Measurements from ENCODE around the gene SLC49A3. TPM values are rescaled to one million over a fixed set of nuclear protein-coding genes. Genes with fewer than 3 reads are reported as not detected.

The SLC49A3 gene
- total and polyA plus RNA-seq, 2 of the 13 experiments (the other 11 are each of a cell fraction or from before 2014, with no cell fraction given), result 0.07 to 0.17 TPM

DNA sequence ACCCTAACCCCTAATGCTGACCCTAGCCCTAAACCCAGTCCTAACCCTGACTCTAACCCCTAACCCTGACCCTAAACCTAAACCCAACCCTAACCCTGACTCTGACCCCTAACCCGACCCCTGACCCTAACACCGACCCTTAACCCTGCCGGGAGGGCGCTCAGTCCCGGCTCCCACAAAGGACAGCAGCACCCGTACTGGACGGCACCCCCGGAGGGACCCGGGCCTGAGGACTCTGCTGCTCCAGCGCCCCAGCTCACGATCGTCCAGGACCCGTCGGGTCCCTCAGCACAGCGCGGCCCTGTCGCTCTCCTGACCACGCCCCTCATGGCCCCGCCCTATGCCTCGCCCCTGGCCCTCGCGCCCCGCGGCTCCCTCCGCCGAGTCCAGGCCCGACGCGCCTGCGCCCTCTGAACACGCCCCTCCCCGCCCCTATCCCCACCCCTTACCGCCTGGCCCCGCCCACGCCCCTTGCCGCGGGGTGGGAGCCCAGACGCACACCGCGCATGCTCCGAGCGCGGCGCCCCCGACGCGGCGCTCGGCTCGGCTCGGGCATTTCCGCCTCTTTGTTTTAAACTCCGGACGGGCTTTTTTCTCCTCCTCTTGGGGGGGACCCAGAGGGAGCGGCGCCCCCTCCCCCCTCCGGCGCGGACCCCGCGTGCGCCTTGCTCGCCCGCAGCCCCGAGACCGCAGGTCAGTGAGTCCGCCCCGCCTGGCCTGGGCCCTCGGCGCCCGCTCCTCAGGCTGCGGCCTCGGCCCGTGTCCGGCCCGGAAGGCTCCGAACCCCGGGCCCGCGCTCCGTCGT is 16.5 kb upstream of the SLC49A3 start, which contains the start of gene PCGF3 (continued):
- peak; percentile 40; the same call in 1 of the 2 replicates for TF ChIP-seq ZGPAT (CRISPR knock-in tag; IDR thresholded peaks at IDR 0.05)
- TF ChIP-seq ZNF772 (CRISPR knock-in tag; IDR thresholded peaks at IDR 0.05), result no peak; the same call in 1 of the 2 replicates
- TF ChIP-seq HOXA3 (CRISPR knock-in tag; IDR thresholded peaks at IDR 0.05), result peak; percentile 19; the same call in 1 of the 2 replicates
- 0 out of 2 replicates have a peak, but pooled peaks have one; percentile 36 for TF ChIP-seq ZSCAN31 (CRISPR knock-in tag; IDR thresholded peaks at IDR 0.05; ENCODE audit: low read depth)
- no peak for TF ChIP-seq POLR2AphosphoS2 (IDR thresholded peaks at IDR 0.05; ENCODE audit: low read depth, low read length)
- no peak for TF ChIP-seq ZBTB49 (CRISPR knock-in tag; IDR thresholded peaks at IDR 0.05; ENCODE audit: borderline replicate concordance)
- no peak for TF ChIP-seq SATB2 (CRISPR knock-in tag; IDR thresholded peaks at IDR 0.05)
- no peak for TF ChIP-seq ZNF580 (CRISPR knock-in tag; IDR thresholded peaks at IDR 0.05; ENCODE audit: borderline replicate concordance, low read depth)
- no peak for TF ChIP-seq SMARCE1 (IDR thresholded peaks at IDR 0.05; ENCODE audit: borderline replicate concordance)
- TF ChIP-seq BRCA1 (CRISPR knock-in tag; IDR thresholded peaks at IDR 0.05), result no peak
- TF ChIP-seq ZNF792 (CRISPR knock-in tag; IDR thresholded peaks at IDR 0.05), result peak; percentile 18; the same call in 1 of the 2 replicates
- no peak for TF ChIP-seq ZNF451 (CRISPR knock-in tag; IDR thresholded peaks at IDR 0.05)
- TF ChIP-seq ZNF256 (CRISPR knock-in tag; conservative IDR thresholded peaks at IDR 0.05), result no peak
- TF ChIP-seq, protein P1, sequence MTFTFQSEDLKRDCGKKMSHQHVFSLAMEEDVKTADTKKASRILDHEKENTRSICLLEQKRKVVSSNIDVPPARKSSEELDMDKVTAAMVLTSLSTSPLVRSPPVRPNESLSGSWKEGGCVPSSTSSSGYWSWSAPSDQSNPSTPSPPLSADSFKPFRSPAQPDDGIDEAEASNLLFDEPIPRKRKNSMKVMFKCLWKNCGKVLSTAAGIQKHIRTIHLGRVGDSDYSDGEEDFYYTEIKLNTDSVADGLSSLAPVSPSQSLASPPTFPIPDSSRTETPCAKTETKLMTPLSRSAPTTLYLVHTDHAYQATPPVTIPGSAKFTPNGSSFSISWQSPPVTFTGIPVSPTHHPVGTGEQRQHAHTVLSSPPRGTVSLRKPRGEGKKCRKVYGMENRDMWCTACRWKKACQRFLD (CRISPR knock-in tag; IDR thresholded peaks at IDR 0.05; ENCODE audit: borderline replicate concordance), result no peak
- peak; percentile 83 for TF ChIP-seq HNRNPK (IDR thresholded peaks at IDR 0.05; ENCODE audit: low read depth, low read length, poor library complexity, severe bottlenecking)
- no peak for TF ChIP-seq HCFC1 (IDR thresholded peaks at IDR 0.05; ENCODE audit: low read depth, low read length)
- TF ChIP-seq RFX5 (IDR thresholded peaks at IDR 0.05; ENCODE audit: low read depth, low read length), result no peak
- TF ChIP-seq PHF20 (CRISPR knock-in tag; IDR thresholded peaks at IDR 0.05), result peak; percentile 33; the same call in 1 of the 2 replicates
- TF ChIP-seq KDM4B (CRISPR knock-in tag; IDR thresholded peaks at IDR 0.05), result no peak
- peak; percentile 32; the same call in 1 of the 2 replicates for TF ChIP-seq PITX1 (CRISPR knock-in tag; IDR thresholded peaks at IDR 0.05)
- TF ChIP-seq, protein P2, sequence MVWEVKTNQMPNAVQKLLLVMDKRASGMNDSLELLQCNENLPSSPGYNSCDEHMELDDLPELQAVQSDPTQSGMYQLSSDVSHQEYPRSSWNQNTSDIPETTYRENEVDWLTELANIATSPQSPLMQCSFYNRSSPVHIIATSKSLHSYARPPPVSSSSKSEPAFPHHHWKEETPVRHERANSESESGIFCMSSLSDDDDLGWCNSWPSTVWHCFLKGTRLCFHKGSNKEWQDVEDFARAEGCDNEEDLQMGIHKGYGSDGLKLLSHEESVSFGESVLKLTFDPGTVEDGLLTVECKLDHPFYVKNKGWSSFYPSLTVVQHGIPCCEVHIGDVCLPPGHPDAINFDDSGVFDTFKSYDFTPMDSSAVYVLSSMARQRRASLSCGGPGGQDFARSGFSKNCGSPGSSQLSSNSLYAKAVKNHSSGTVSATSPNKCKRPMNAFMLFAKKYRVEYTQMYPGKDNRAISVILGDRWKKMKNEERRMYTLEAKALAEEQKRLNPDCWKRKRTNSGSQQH (CRISPR knock-in tag; IDR thresholded peaks at IDR 0.05; ENCODE audit: low read depth), result peak; percentile 18; the same call in 1 of the 2 replicates
- TF ChIP-seq, protein P3, sequence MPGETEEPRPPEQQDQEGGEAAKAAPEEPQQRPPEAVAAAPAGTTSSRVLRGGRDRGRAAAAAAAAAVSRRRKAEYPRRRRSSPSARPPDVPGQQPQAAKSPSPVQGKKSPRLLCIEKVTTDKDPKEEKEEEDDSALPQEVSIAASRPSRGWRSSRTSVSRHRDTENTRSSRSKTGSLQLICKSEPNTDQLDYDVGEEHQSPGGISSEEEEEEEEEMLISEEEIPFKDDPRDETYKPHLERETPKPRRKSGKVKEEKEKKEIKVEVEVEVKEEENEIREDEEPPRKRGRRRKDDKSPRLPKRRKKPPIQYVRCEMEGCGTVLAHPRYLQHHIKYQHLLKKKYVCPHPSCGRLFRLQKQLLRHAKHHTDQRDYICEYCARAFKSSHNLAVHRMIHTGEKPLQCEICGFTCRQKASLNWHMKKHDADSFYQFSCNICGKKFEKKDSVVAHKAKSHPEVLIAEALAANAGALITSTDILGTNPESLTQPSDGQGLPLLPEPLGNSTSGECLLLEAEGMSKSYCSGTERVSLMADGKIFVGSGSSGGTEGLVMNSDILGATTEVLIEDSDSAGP (CRISPR knock-in tag; IDR thresholded peaks at IDR 0.05; ENCODE audit: borderline replicate concordance), result no peak
